ENCODE data around the gene PPARG.

GRCh38 chr3:12428126-12428525 lies 139.3 kb downstream of the PPARG start:
- TF ChIP-seq EZH2 (IDR thresholded peaks at IDR 0.05; ENCODE audit: insufficient read depth, poor library complexity, severe bottlenecking), result no peak
- TF ChIP-seq EZH2phosphoT487 (IDR thresholded peaks at IDR 0.05; ENCODE audit: insufficient read depth, low read depth), result no peak
